Breast epithelium (tissue), 4 donors: ENCODE measurements around the gene MACROD1. TPM values are rescaled to one million over a fixed set of nuclear protein-coding genes. Genes with fewer than 3 reads are reported as not detected.

Experiments
- DNase-seq, 2 donors: peaks; one replicate each; pipeline ENCODE4 v3.0.0-alpha.2; 2019; ENCODE audit warnings: low spot score in 2 of 2
- H3K27ac ChIP-seq, 2 donors: fragments of 200-600 bp; sonication (generic) in 1 of 2; one replicate each; pipeline ENCODE4 v1.5.1; 2016 to 2019; ENCODE audit warnings: mild to moderate bottlenecking in 1 of 2
- H3K27me3 ChIP-seq, 2 donors: fragments of 200-600 bp; sonication (generic) in 1 of 2; one replicate each; pipeline versions ENCODE4 v1.5.1 to v1.6.0; 2017 to 2019; ENCODE audit warnings: control low read depth in 1 of 2, mild to moderate bottlenecking in 1 of 2
- H3K36me3 ChIP-seq: fragments of 200-600 bp; one replicate; pipeline ENCODE4 v1.5.1; 2019
- H3K4me1 ChIP-seq, 2 donors: fragments of 200-600 bp; sonication (generic); one replicate each; pipeline ENCODE4 v1.5.1; 2016 to 2019; ENCODE audit warnings: control low read depth in 1 of 2
- H3K4me3 ChIP-seq, 3 donors: fragments of 200-600 bp; sonication (generic); 1 replicate in 2 of 3; 2 replicates in 1 of 3; pipeline ENCODE4 v1.5.1; 2016 to 2019; ENCODE audit warnings: mild to moderate bottlenecking in 3 of 3, moderate library complexity in 2 of 3
- H3K9me3 ChIP-seq, 2 donors: fragments of 200-600 bp; sonication (generic) in 1 of 2; one replicate each; pipeline ENCODE4 v1.5.1; 2016 to 2019; ENCODE audit warnings: control low read depth in 1 of 2
- POLR2A ChIP-seq: fragments of 450-650 bp; IDR thresholded peaks from one replicate; pipeline ENCODE4 v1.6.1; 2016; ENCODE audit warnings: antibody characterized with exemption, mild to moderate bottlenecking, moderate library complexity
- POLR2AphosphoS5 ChIP-seq, 3 donors: sonication (generic); formaldehyde crosslinking; IDR thresholded peaks; one replicate each; pipeline ENCODE4 v1.6.1; 2017; ENCODE audit warnings: antibody characterized with exemption in 3 of 3
- intact Hi-C: fragments of 100-400 bp; cut with DNase I; formaldehyde crosslinking; loops from one replicate; pipeline ENCODE4 v1.15.1; 2023; ENCODE audit warnings: low total_unique reads
- total RNA-seq, 3 donors: library from RNA; depleted of rRNA; stranded (reverse); fragments of >200 nt; gene quantifications; one replicate each; pipeline ENCODE4 v1.1.0, GENCODE V29; 2016
- TF ChIP-seq, protein P1 (sequence below), 3 donors: fragments of 450-650 bp; IDR thresholded peaks; one replicate each; pipeline ENCODE4 v1.5.1; 2016 to 2017; ENCODE audit warnings: antibody characterized with exemption in 3 of 3, mild to moderate bottlenecking in 3 of 3, moderate library complexity in 3 of 3

The MACROD1 gene
- total RNA-seq, 3 donors from 2014 or later: 19.7 to 113 (median 40.3) TPM

DNA sequence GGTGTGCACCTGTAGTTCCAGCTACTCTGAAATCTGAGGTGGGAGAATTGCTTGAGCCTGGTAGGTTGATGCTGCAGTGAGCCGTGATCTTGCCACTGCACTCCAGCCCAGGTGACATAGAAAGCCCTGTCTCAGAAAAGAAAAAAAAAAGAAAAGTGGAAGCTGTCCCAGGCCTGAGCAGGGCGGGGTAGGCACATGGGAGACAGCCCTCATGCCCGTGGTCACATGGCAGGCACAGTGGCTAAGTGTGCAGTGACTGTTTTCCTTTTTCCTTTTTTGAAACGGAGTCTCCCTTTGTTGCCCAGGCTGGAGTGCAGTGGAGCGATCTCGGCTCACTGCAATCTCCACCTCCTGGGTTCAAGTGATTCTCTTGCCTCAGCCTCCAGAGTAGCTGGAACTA lies 171.9 kb downstream of the MACROD1 start:
- intact Hi-C loops: no loop called here
- Histone ChIP-seq H3K4me1 (peaks cover 2 to 4% of the 10 kb centered on the region in 2 donors), H3K9me3 (no peaks in the 10 kb centered on the region), H3K36me3 (no peaks in the 10 kb centered on the region), H3K27me3 (no peaks in the 10 kb centered on the region), H3K27ac (no peak overlapping the region), H3K4me3 (no peak overlapping the region)
- no peak for DNase-seq
- TF ChIP-seq POLR2A: no peak
- TF ChIP-seq POLR2AphosphoS5 (IDR thresholded peaks at IDR 0.05): no peak
- TF ChIP-seq, protein P1, sequence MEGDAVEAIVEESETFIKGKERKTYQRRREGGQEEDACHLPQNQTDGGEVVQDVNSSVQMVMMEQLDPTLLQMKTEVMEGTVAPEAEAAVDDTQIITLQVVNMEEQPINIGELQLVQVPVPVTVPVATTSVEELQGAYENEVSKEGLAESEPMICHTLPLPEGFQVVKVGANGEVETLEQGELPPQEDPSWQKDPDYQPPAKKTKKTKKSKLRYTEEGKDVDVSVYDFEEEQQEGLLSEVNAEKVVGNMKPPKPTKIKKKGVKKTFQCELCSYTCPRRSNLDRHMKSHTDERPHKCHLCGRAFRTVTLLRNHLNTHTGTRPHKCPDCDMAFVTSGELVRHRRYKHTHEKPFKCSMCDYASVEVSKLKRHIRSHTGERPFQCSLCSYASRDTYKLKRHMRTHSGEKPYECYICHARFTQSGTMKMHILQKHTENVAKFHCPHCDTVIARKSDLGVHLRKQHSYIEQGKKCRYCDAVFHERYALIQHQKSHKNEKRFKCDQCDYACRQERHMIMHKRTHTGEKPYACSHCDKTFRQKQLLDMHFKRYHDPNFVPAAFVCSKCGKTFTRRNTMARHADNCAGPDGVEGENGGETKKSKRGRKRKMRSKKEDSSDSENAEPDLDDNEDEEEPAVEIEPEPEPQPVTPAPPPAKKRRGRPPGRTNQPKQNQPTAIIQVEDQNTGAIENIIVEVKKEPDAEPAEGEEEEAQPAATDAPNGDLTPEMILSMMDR (IDR thresholded peaks at IDR 0.05): no peak

DNA sequence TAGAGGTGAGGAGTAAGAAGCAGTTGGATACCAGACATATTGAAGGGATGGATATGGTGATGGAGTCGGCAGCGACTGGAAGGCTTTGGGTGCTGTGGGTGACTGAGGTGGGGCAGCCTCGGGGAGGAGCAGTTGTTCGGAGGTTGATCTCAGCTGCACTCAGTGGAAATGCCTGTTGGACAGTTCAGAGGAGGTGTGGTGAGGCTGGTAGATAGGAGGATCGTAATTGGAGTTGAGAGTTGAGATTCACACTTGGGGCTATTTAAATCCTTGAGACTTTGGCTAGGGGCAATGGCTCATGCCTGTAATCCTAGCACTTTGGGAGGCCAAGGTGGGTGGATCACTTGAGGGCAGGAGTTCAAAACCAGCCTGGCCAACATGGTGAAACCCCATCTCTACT lies 172.8 kb downstream of the MACROD1 start:
- TF ChIP-seq, protein P1 (IDR thresholded peaks at IDR 0.05): no peak
- no peak for TF ChIP-seq POLR2AphosphoS5 (IDR thresholded peaks at IDR 0.05)
- TF ChIP-seq POLR2A: no peak
- no peaks in the 10 kb centered on the region for H3K9me3 ChIP-seq
- H3K36me3 ChIP-seq: no peaks in the 10 kb centered on the region

DNA sequence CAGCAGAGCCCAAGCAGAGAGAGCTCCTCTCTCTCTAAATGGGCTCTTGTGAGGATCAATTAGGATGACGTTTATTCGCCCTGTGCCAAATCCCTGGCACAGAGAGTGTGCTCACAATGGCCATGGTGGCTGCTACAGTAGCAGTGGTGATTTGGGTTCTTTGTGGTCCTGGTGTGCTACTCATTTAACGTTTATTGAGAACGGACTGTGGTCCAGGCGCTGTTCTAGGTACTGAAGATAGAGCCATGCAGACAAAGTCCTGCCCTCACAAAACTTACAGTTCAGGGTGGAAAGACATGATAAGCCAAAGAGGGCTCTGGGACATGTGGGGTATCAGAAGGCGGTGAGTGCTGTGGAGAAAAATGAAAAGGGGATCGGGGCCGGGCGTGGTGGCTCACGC lies 174.4 kb downstream of the MACROD1 start:
- Histone ChIP-seq H3K27me3 (no peaks in the 10 kb centered on the region), H3K9me3 (no peaks in the 10 kb centered on the region), H3K4me3 (no peak overlapping the region), H3K36me3 (no peaks in the 10 kb centered on the region), H3K4me1 (no peaks in the 10 kb centered on the region), H3K27ac (no peak overlapping the region)
- TF ChIP-seq, protein P1 (IDR thresholded peaks at IDR 0.05): no peak
- no peak for TF ChIP-seq POLR2A
- no peak for TF ChIP-seq POLR2AphosphoS5 (IDR thresholded peaks at IDR 0.05)
- intact Hi-C loops: no loop called here
- no peak for DNase-seq

More for the DNA sequence above, 172.8 kb downstream of the MACROD1 start:
- intact Hi-C loops: no loop called here
- Histone ChIP-seq H3K27ac (no peak overlapping the region), H3K27me3 (no peaks in the 10 kb centered on the region), H3K4me3 (no peak overlapping the region), H3K4me1 (no peaks in the 10 kb centered on the region)
- DNase-seq: no peak

DNA sequence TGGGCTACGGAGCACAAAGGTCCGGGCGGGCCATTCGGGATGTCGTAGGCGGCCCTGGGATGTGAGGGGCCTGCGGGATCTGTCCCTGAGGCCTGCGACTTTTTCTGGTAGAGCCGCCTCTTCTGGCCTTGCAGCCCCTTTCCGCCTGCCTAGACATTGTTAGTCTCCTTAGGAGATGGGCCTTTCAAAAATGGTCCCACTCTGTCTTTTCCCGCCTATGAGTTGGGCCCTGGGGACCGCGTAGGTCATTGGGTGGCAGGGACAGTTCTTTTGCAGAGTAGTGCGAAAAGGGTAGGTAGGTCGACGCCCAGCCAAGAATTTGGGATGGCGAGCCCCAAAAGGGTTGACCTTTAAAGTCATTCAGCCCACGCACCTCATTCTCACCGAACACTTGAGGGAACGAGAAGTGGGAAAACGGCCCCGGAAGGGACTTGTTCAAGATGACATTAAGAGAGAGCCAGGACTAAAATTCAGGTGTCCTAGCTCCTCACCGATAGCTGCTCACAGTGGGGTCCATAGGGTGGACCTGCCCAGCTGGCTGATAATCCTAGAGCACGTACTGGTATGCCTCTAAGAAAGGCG lies 178.9 kb downstream of the MACROD1 start:
- TF ChIP-seq POLR2AphosphoS5 (IDR thresholded peaks at IDR 0.05) (no peak), POLR2A (no peak)
- TF ChIP-seq, protein P1 (IDR thresholded peaks at IDR 0.05): no peak
- Histone ChIP-seq H3K9me3 (no peaks in the 10 kb centered on the region), H3K27ac (peak overlapping the region; percentile 91 to 93), H3K4me1 (peaks cover 0 to 2% of the 10 kb centered on the region in 2 donors), H3K4me3 (peak overlapping the region; percentile 90 to 100 (median 99)), H3K27me3 (no peaks in the 10 kb centered on the region), H3K36me3 (no peaks in the 10 kb centered on the region)
- intact Hi-C loops: no loop called here
- DNase-seq: no peak

DNA sequence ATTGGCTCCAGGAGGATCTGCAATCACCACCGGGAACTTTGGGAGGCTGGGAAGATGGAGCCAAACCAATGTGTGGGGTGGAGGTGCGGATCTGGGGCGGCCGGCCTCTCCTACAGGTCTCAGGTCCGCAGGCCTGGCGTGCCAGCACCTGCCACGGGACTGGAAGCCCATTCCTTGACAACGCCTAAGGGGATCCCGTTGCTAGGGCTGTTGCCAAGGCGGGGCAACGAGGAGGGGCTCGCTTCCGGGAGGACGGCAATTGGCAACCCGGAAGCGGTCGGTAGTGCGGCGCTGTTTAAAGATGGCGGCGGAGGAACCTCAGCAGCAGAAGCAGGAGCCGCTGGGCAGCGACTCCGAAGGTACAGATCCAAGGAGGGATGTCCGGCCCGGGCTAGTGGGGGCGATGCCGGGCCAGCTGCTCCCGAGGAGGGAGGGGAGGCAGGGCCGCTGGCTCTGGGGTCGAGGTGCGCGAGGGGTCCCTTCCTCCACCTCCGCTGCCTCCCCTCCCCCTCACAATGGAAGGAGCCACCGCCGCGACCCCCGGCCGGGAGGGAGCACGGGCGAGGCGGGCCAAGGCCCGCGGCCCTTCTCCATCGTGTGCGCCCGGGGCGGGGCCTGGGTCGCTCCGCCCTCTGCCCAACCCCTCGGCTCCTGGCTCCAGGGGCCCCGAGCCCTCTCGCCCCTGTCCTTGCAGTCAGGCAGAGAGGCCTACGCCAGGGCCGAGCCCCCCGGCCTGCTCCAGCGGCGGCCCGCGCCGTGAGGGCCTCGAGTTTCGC lies 179.6 kb downstream of the MACROD1 start, which contains the start of gene OTUB1:
Gene OTUB1, plus strand, starts transcription at position 283 of the 776 bp plus-strand sequence. Its CDS starts 19 bp downstream, at position 302.
- peak within 1 kb of the TSS; percentile 90 to 100 (median 99) for H3K4me3 ChIP-seq
- TF ChIP-seq, protein P1 (IDR thresholded peaks at IDR 0.05): peak in 1 of 3 donors; percentile 4
- TF ChIP-seq POLR2AphosphoS5 (IDR thresholded peaks at IDR 0.05): peak; percentile 80 to 87 (median 82)
- peak; percentile 21 for TF ChIP-seq POLR2A
- intact Hi-C loops: no loop called here

More for the DNA sequence above, 179.6 kb downstream of the MACROD1 start, which contains the start of gene OTUB1:
- Histone ChIP-seq H3K27me3 (no peaks in the 10 kb centered on the region), H3K4me1 (peaks cover 0 to 2% of the 10 kb centered on the region in 2 donors), H3K27ac (peak within 1 kb of the TSS; percentile 91 to 93), H3K9me3 (no peaks in the 10 kb centered on the region), H3K36me3 (no peaks in the 10 kb centered on the region)
- peak; percentile 93 to 97 for DNase-seq
